ENCODE data around the gene MTHFD2L.

DNA sequence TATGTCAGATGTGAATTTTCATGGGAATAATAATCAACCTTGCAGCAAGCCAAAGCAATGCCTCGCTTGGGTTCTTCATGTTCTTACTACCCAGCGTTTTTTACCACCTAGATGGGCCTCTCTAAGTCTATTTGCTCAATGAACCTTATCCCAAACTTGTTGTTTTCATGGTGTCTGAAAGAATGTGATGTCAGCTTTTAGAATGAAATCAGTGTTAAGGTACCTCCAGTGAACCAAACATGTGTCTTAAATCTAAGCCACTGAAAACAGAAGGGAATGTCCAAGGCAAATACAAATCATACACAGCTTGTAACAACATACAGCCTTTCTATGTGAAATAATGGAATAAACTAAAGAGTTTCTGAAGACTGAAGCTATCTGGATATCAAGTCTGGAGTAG is 157.0 kb downstream of the MTHFD2L start:
- TF ChIP-seq, protein P1, sequence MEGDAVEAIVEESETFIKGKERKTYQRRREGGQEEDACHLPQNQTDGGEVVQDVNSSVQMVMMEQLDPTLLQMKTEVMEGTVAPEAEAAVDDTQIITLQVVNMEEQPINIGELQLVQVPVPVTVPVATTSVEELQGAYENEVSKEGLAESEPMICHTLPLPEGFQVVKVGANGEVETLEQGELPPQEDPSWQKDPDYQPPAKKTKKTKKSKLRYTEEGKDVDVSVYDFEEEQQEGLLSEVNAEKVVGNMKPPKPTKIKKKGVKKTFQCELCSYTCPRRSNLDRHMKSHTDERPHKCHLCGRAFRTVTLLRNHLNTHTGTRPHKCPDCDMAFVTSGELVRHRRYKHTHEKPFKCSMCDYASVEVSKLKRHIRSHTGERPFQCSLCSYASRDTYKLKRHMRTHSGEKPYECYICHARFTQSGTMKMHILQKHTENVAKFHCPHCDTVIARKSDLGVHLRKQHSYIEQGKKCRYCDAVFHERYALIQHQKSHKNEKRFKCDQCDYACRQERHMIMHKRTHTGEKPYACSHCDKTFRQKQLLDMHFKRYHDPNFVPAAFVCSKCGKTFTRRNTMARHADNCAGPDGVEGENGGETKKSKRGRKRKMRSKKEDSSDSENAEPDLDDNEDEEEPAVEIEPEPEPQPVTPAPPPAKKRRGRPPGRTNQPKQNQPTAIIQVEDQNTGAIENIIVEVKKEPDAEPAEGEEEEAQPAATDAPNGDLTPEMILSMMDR (IDR thresholded peaks at IDR 0.05 in 8 of 11, conservative IDR thresholded peaks at IDR 0.05 in 3 of 11) = no peak
- no peak for TF ChIP-seq POLR2AphosphoS5 (IDR thresholded peaks at IDR 0.05)
- TF ChIP-seq POLR2A (IDR thresholded peaks at IDR 0.05) = no peak

Data from spleen (tissue), 7 donors.